ENCODE measurements around the gene COL25A1.

Gene COL25A1

DNA sequence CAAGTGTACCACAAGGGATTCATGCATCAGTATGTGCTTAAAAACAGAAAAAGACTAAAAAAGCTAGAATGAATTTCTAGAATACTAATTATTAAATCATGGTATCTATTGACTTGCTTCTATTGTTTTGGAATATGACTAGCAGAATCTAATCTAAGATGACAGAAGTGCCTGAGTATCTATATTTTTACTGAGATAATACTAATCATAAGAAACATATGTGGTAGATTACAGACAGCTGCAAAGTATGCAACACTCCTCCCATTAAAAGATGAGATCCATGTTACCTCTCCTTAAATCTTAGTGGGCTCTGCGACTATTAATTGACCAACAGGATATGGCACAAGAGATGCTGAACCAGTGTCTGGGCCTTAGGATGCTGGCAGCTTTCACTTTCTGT, 89.4 kb downstream of the COL25A1 start:
- FAIRE-seq = no peak

GRCh38 chr4:109211671-109212070, 90.8 kb downstream of the COL25A1 start:
- no peak for FAIRE-seq

GRCh38 chr4:109209647-109210046, 92.8 kb downstream of the COL25A1 start:
- FAIRE-seq = no peak

DNA sequence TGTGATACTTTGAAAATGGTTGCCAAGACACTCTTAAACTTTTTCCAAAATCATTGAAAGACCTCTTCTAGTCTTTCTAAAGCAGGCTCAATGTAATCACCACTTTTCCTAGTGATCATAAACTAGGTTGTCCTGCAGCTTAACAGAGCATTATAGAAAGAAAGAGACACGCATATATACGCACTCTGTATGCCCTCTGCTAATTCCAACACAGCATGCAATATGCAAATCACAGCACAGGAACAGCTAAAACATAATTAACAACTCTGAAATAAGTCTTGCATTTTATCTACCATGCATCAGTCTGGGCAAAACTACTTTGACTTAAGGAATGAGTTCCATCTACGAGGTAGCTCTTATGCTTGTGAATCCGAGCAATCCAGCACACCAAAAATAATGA, 94.6 kb downstream of the COL25A1 start:
- no peak for FAIRE-seq

DNA sequence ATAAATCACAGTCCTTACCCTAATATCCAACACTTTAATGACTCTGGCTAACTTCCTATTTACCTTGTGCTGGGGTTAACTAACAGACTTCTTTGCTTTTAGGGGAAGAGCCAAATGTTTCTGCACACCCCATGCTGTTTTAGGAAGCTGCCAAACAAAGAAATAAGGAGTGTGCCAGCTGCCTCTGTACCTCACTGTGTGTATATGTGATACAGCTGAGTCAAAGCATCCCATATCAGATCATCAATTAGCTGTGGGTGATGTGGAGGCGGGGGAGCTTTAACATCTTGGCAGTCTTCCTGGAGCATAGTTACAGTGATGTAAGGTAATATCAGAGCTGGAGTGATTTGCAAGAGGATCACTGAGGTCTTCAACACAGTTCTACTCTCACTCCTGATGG, 95.4 kb downstream of the COL25A1 start:
- FAIRE-seq = no peak

GRCh38 chr4:109206620-109207019, 95.8 kb downstream of the COL25A1 start:
- FAIRE-seq = no peak

DNA sequence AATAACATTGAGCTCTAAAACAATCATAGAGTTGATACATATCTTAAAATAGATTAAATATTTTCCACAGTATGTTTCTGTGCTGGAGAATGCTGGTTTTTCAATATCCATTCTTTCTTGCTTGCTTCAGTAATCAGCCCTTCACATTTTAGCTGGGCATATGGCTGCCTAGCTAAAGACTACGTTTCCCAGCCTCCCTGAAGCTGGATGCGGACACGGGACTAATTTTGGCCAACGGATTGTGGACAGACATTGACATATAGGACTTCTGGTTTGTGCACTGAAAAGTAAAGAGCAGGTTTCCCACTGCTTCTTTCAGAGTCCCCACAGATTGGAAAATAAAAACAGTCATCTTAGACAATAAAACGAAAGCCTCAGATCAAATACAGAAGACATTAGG, 97.3 kb downstream of the COL25A1 start:
- FAIRE-seq = no peak

DNA sequence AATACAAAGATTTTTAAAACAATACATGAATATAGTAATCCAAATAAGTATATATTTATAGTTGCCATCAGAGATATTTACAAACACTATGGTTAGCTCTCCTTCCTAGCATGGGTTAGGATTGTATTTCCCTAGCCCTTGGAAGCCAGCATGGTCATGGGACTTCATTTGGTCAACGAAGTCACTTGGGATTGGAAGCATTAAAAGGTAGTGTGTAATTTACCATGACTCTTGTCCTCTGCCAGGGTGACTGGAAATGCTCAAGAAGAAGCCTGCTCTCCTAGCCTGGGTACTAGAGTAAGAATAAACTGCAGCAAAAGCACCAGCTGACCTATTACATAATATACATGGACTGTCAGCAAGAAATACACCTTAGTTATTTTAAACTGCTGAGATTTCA, 102.9 kb downstream of the COL25A1 start:
- FAIRE-seq = no peak

GRCh38 chr4:109195646-109196045, 106.8 kb downstream of the COL25A1 start:
- no peak for FAIRE-seq

GRCh38 chr4:109191216-109191615, 111.2 kb downstream of the COL25A1 start:
- no peak for FAIRE-seq

GRCh38 chr4:109186458-109186945, 116.0 kb downstream of the COL25A1 start:
- no peak for FAIRE-seq

GRCh38 chr4:109185951-109186350, 116.5 kb downstream of the COL25A1 start:
- no peak for FAIRE-seq

- no peak for FAIRE-seq
These were observed 116.9 kb downstream of the COL25A1 start for GRCh38 chr4:109185548-109185947.

GRCh38 chr4:109184491-109184961, 117.9 kb downstream of the COL25A1 start:
- FAIRE-seq = no peak

GRCh38 chr4:109183931-109184490, 118.4 kb downstream of the COL25A1 start:
- no peak for FAIRE-seq

- FAIRE-seq = no peak
These were observed 119.8 kb downstream of the COL25A1 start for GRCh38 chr4:109182696-109183095.

DNA sequence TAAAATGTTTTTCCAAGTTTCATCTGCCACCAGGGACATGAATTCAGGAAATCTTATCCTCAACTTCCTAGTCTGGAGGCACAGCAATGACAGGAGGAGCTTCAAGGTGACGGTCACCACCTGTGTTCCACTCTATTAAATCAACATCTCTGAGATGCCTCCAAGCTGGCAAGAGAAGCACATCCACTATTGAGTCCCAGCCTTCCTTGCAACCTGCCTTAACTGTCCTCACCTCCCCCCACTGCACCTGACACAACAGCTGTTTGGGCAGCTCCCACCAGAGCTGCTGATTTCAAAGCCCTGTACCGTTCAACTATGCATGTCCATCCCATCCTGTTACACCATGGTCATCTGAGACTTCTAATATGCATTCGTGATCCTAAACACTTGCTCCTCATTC, 123.4 kb downstream of the COL25A1 start:
- no peak for FAIRE-seq

DNA sequence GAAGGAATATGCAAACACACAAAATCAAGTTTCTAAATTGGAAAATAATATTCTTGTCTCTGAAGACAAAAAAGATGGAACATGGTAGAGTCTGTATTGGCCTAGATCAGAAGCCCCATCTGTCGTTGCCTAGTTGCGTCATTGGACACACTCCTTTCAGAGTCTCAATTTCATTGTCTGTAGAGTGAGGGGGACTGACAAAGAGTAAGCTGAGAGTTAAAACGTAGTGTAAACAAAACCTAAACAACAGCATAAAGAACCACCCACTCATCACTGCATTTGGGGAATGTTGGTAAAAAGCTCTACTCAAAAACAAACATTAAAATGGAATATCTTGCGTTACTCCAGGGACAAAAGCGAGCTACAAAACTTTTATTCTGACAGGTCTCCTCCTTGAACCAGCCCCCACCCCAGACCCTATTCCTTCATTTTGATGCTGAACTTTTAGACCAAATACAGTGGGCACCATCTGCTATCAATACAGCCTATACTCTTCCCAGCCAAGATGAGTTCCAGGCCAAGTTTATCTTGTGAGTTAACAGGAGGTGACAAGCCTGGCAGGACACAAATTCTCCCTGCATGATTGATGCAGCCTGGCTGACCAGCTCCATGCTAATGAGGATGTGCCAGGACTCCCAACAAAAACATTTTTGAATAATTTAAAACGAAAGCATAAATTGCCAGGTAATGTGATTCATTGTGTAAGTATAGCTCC, 125.2 kb downstream of the COL25A1 start:
- no peak for FAIRE-seq

DNA sequence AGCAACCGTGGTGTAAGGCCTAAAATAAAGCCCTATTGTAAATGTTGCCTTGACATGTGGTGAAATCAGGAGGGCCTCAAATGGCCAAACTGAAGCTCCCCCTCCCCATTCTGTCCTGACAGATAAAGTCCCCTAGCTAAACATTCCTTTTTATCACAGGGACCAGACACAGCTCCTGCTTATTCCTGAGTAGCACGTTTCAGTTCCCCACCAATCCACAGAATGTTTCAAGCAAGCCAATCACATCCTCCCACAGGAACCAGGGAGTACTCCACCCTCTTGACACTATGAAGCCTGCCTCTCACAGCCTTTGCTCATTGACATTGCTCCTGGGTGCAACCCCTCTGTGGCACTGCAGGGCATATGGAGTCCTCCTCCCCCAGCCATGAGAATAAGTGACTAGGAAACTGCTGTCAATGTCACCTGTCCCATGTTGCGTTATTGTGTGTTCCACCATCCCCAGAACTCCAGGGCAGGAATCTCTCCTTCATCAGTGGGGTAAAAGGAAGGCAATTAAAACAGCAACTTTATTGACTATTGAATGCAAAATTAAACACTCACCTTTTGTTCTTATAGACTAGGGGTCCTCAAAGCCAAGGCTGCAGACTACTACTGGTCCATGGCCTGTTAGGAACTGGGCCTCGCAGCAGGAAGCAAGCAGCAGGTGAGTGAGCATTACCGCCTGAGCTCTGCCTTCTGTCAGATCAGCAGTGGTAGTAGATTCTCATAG, 128.1 kb downstream of the COL25A1 start:
- FAIRE-seq = no peak

DNA sequence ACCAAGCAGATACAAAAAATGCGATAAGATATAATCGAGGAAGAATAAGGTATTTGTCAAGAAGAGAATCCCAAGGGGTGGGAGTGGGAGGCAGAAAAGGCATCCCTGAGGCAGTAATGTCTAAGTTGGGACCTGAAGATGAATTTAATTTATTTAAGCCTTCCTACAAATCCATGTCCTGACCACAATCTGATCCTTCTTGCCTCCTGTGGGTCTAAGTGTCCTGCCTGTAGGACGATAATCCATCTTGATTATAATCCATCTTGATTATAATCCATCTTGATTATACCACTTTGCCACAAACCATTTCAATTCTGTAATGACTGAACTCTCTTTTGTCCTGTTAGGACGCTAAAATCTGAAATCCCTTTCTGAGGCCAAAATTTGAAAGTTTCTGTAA, 130.2 kb downstream of the COL25A1 start:
- no peak for FAIRE-seq

DNA sequence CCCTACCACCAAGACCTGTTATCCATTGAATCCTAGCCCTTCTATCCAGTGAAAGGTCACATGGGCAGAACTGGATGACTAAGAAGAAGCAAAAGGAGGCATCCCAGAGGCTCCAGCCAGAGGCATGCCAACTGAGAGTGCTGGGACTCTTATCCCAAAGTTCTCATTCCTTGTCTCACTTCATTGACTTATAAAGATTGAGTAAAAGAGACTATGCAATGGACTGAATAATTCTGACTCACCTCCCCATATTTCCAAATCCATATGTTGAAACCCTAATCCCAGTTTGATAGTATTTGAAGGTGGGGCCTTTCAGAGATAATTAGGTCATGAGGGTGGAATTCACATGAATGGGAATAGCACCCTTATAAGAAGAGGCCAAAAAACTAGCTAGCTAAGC, 131.4 kb downstream of the COL25A1 start:
- no peak for FAIRE-seq

GRCh38 chr4:109169170-109169569, 133.3 kb downstream of the COL25A1 start:
- no peak for FAIRE-seq

- FAIRE-seq = no peak
These were observed 135.9 kb downstream of the COL25A1 start for GRCh38 chr4:109166586-109166985.

DNA sequence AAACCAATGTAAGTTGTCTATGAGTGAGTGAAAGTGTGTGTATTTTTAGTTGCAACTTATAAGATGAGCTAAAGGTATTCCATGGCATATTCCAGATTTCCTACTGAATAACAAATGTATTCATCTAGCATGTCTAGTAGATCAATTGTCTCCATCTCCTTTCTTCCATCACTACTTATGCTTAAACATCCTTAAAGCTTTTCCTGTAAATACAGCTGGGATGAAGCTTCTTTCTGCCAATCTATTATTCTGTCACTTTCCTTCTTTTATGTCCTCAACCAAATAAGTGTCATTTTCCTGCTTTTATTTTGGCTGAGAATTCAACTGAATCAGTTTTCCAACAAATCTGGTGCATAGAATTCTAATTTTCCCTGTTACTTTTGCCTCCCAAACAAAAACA, 136.3 kb downstream of the COL25A1 start:
- FAIRE-seq = no peak

Data from TTC549 (cell line).